A549 (cell line): Measurements from ENCODE around the gene ZBTB45. TPM values are rescaled to one million over a fixed set of nuclear protein-coding genes. Genes with fewer than 3 reads are reported as not detected.

Experiments used
- ATAC-seq, 2 experiments: fragments of 200-7000 bp in 1 of 2; fragments of >200 bp in 1 of 2; cut with Nextera tagmentation in 1 of 2; cut with Tn5 transposase in 1 of 2; 3 replicates each; pipeline versions ENCODE4 v1.8.0 to v1.9.1; 2018 to 2020; ENCODE audit warnings: mild to moderate bottlenecking in 1 of 2, moderate library complexity in 1 of 2
- CTCF ChIA-PET: fragments of 300-600 bp; sonication (Branson Sonifier 250); formaldehyde crosslinking; extraction: SDS; loops from one replicate; lab custom pipeline; 2021; ENCODE audit warnings: antibody characterized with exemption, inconsistent platforms; lab: Yijun Ruan, JAX
- POLR2A ChIA-PET: fragments of 350-600 bp; formaldehyde crosslinking; extraction: SDS; loops from one replicate; lab custom pipeline; 2021; ENCODE audit warnings: antibody characterized with exemption, inconsistent platforms; lab: Yijun Ruan, JAX
- DNase-seq, 2 experiments: peaks; one replicate each; pipeline versions ENCODE4 v3.0.0 to v3.0.0-alpha.2; 2011 to 2016; ENCODE audit warnings: low read depth in 1 of 2, low spot score in 1 of 2
- FAIRE-seq: peaks from 2 replicates; lab custom pipeline; 2011; peaks lifted over from hg19 to GRCh38; lab: Jason Lieb, UNC
- H3K27ac ChIP-seq, 2 experiments: fragments of >200 bp; sonication (Bioruptor Twin); formaldehyde crosslinking; 3 replicates each; pipeline ENCODE4 v1.5.1; 2016 to 2017
- H3K4me1 ChIP-seq: fragments of >200 bp; sonication (Bioruptor Twin); formaldehyde crosslinking; 3 replicates; pipeline ENCODE4 v1.6.1; 2016
- H3K4me2 ChIP-seq: fragments of >200 bp; sonication (Bioruptor Twin); formaldehyde crosslinking; 3 replicates; pipeline ENCODE4 v1.6.1; 2016
- H3K4me3 ChIP-seq: fragments of >200 bp; sonication (Bioruptor Twin); formaldehyde crosslinking; 3 replicates; pipeline ENCODE4 v1.5.1; 2016
- H3K9me3 ChIP-seq: fragments of >200 bp; sonication (Bioruptor Twin); formaldehyde crosslinking; 3 replicates; pipeline ENCODE4 v1.6.1; 2016
- EHF ChIP-seq: fragments of 250-450 bp; sonication (Bioruptor Pico); IDR thresholded peaks from 2 replicates; pipeline ENCODE4 v1.5.0; 2020; ENCODE audit warnings: mild to moderate bottlenecking
- HES2 ChIP-seq: fragments of >200 bp; sonication (Bioruptor Twin); formaldehyde crosslinking; IDR thresholded peaks from 2 replicates; pipeline ENCODE4 v1.6.1; 2016
- HOXB13 ChIP-seq: fragments of 250-450 bp; sonication (Bioruptor Pico); IDR thresholded peaks from 2 replicates; pipeline ENCODE4 v1.5.0; 2020; ENCODE audit warnings: low read depth, mild to moderate bottlenecking, moderate library complexity
- MAFK ChIP-seq: fragments of 450-650 bp; IDR thresholded peaks from 2 replicates; pipeline ENCODE4 v1.6.1; 2014; ENCODE audit not compliant: partially characterized antibody
- MAX ChIP-seq: IDR thresholded peaks from 2 replicates; pipeline ENCODE4 v1.6.1; 2012
- MYC ChIP-seq: IDR thresholded peaks from 2 replicates; pipeline ENCODE4 v1.6.1; 2012; ENCODE audit warnings: mild to moderate bottlenecking, inconsistent platforms, low read length, improper control_type of control experiment, borderline replicate concordance
- NPAS2 ChIP-seq: fragments of 250-450 bp; sonication (Bioruptor Pico); IDR thresholded peaks from 2 replicates; pipeline ENCODE4 v1.8.0; 2022; ENCODE audit warnings: mild to moderate bottlenecking, moderate library complexity, borderline replicate concordance
- PHF8 ChIP-seq: fragments of 200-600 bp; sonication (generic); IDR thresholded peaks from 2 replicates; pipeline ENCODE4 v1.6.1; 2016; ENCODE audit warnings: low read depth, mild to moderate bottlenecking, antibody characterized with exemption, moderate library complexity, borderline replicate concordance
- POLR2AphosphoS2 ChIP-seq: conservative IDR thresholded peaks from 2 replicates; pipeline ENCODE4 v1.6.1; 2012; ENCODE audit warnings: low read length, improper control_type of control experiment, inconsistent platforms
- RAD21 ChIP-seq, 2 experiments: fragments of >200 bp in 1 of 2; sonication (Bioruptor Twin) in 1 of 2; formaldehyde crosslinking in 1 of 2; IDR thresholded peaks in 1 of 2; conservative IDR thresholded peaks in 1 of 2; 2 replicates in 1 of 2; 3 replicates in 1 of 2; pipeline ENCODE4 v1.6.1; 2012 to 2018; ENCODE audit warnings: inconsistent platforms in 1 of 2
- RCOR1 ChIP-seq: fragments of 150-350 bp; IDR thresholded peaks from 2 replicates; pipeline ENCODE4 v1.6.1; 2014; ENCODE audit warnings: antibody characterized with exemption, low read length, low read depth
- SMC3 ChIP-seq: fragments of >200 bp; sonication (Bioruptor Twin); formaldehyde crosslinking; IDR thresholded peaks from 3 replicates; pipeline ENCODE4 v1.6.1; 2018; ENCODE audit warnings: inconsistent platforms
- SREBF2 ChIP-seq: fragments of 450-650 bp; IDR thresholded peaks from 2 replicates; pipeline ENCODE4 v1.6.1; 2014; ENCODE audit warnings: mild to moderate bottlenecking, moderate library complexity
- TP53 ChIP-seq: fragments of 250-450 bp; sonication (Bioruptor Pico); IDR thresholded peaks from 2 replicates; pipeline ENCODE4 v1.5.0; 2021; ENCODE audit warnings: mild to moderate bottlenecking, moderate library complexity
- ZNF302 ChIP-seq: fragments of 250-450 bp; sonication (Bioruptor Pico); IDR thresholded peaks from 2 replicates; pipeline ENCODE4 v1.9.0; 2021; ENCODE audit warnings: inconsistent platforms, mild to moderate bottlenecking, moderate library complexity
- WGBS: methylation state at CpG from one replicate; pipeline ENCODE4 v1.1.6; 2017; ENCODE audit errors: missing lambda C conversion rate; 5-methylcytosine and 5-hydroxymethylcytosine counted together
- polyA plus RNA-seq, 4 experiments: library from polyadenylated mRNA; depleted of rRNA in 3 of 4; stranded (reverse); fragments of >200 nt; fragmentation: RNase III in 1 of 4; extraction: RNeasy Plus Mini Kit Qiagen cat#74134 plus additional on column Dnase treatment in 1 of 4; gene quantifications; 2 replicates in 3 of 4; 3 replicates in 1 of 4; pipeline ENCODE4 v1.2.3, GENCODE V29; 2011 to 2017
- TF ChIP-seq, protein P1 (sequence below): fragments of 450-650 bp; IDR thresholded peaks from 2 replicates; pipeline ENCODE4 v1.6.1; 2014; ENCODE audit warnings: antibody characterized with exemption
- TF ChIP-seq, protein P2 (sequence below): fragments of 250-450 bp; sonication (Bioruptor Pico); IDR thresholded peaks from 2 replicates; pipeline ENCODE4 v1.5.0; 2021; ENCODE audit warnings: mild to moderate bottlenecking, moderate library complexity, borderline replicate concordance

Gene ZBTB45
- polyA plus RNA-seq, 2 of the 4 experiments (the other 2 are of a cell fraction): 6.4 to 13.4 TPM

DNA sequence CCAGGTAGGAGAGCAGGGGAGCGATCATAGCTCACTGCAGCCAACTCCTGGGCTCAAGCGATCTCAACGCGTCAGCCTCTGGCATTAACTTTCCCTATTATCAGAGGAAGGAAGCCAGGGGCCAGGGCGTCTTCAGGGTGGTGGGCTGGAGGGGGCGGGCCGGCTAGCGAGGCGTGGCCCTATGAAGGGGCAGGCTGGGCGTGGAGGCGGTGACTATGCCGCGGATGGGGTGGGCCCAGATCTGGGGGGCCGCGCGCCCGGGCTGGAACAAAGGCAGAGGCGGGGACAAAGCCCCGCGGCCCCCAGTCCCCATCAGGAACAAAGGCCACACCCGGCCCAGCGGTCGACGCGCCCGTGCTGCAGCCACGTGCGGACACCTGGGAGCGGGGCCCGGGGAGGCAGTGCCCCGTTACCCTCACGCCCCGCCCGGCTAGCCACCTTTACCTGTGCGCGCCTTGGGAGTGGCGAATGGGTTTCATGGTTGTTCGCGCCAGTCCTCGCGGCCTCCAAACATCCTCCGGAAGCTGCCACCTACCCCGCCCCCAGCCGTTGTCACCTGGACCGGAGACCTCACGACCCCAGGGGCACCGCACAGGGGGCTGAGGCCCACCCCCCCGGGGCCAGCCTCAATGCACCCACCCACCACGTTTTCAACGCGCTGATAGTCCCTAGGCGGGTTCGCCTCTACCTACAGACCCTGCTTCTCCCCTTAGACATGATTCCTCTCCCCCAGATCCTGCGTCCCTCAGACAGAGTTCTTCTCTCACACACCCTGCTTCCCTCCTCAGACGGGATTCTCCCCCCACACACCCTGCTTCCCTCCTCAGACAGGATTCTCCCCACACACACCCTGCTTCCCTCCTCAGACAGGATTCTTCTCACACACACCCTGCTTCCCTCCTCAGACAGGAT, 18.9 kb upstream of the ZBTB45 start:
- POLR2A ChIA-PET: interaction anchor here (1.0 kb wide), 1 partner anchor 20 kb away, joined by 3 read pairs; no protein-coding TSS in a partner anchor
- Histone ChIP-seq H3K9me3 (no peaks in the 10 kb centered on the region), H3K27ac (no peak overlapping the region), H3K4me1 (peaks cover 4% of the 10 kb centered on the region; the same call in 2 of the 3 replicates)
- CTCF ChIA-PET: interaction anchor here (0.7 to 1.6 kb wide), 2 partner anchors 14 to 19 kb away, joined by 3 to 10 read pairs; partner anchors contain the start of gene ZBTB45
- ATAC-seq (peak; percentile 35 to 39; a peak in 4 of 6 replicates), FAIRE-seq (no peak), DNase-seq (no peak)
- TF ChIP-seq EHF (CRISPR knock-in tag) (no peak), SMC3 (no peak), NPAS2 (CRISPR knock-in tag) (no peak), MAX (no peak), HOXB13 (CRISPR knock-in tag) (no peak), HES2 (no peak), PHF8 (no peak)
- TF ChIP-seq, protein P1, sequence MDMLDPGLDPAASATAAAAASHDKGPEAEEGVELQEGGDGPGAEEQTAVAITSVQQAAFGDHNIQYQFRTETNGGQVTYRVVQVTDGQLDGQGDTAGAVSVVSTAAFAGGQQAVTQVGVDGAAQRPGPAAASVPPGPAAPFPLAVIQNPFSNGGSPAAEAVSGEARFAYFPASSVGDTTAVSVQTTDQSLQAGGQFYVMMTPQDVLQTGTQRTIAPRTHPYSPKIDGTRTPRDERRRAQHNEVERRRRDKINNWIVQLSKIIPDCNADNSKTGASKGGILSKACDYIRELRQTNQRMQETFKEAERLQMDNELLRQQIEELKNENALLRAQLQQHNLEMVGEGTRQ: no peak
- TF ChIP-seq, protein P2, sequence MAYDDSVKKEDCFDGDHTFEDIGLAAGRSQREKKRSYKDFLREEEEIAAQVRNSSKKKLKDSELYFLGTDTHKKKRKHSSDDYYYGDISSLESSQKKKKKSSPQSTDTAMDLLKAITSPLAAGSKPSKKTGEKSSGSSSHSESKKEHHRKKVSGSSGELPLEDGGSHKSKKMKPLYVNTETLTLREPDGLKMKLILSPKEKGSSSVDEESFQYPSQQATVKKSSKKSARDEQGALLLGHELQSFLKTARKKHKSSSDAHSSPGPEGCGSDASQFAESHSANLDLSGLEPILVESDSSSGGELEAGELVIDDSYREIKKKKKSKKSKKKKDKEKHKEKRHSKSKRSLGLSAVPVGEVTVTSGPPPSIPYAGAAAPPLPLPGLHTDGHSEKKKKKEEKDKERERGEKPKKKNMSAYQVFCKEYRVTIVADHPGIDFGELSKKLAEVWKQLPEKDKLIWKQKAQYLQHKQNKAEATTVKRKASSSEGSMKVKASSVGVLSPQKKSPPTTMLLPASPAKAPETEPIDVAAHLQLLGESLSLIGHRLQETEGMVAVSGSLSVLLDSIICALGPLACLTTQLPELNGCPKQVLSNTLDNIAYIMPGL (CRISPR knock-in tag): no peak
- TF ChIP-seq, all 56 proteins: peak for 0
- 67% methylated on average over 53 of the region's 55 CpGs for WGBS
- Histone ChIP-seq H3K4me3 (no peak overlapping the region), H3K4me2 (no peak overlapping the region)

- ChIA-PET CTCF (interaction anchor here (0.6 to 5.5 kb wide), 3 partner anchors 18 to 41 kb away, joined by 4 to 70 read pairs (median 10); partner anchors contain the start of gene ZBTB45), POLR2A (no interaction called here)
- Histone ChIP-seq H3K4me2 (no peak overlapping the region), H3K4me3 (no peak overlapping the region), H3K4me1 (no peaks in the 10 kb centered on the region), H3K27ac (no peak overlapping the region), H3K9me3 (no peaks in the 10 kb centered on the region)
- ATAC-seq (peak; percentile 52 to 55), DNase-seq (no peak), FAIRE-seq (no peak)
- WGBS: 63% methylated on average over 7 of the region's 8 CpGs
- TF ChIP-seq SREBF2 (no peak), ZNF302 (CRISPR knock-in tag) (no peak)
Measured at GRCh38 chr19:58536852-58537798, 17.5 kb upstream of the ZBTB45 start.

GRCh38 chr19:58535857-58536256, 16.2 kb upstream of the ZBTB45 start:
- no peak overlapping the region for H3K27ac ChIP-seq
- TF ChIP-seq TP53 (no peak), RAD21 (conservative IDR thresholded peaks at IDR 0.05 in 1 of 2, IDR thresholded peaks at IDR 0.05 in 1 of 2) (no peak), RCOR1 (no peak), POLR2AphosphoS2 (no peak), ZNF302 (CRISPR knock-in tag) (no peak), MYC (no peak), MAFK (no peak)
- TF ChIP-seq, protein P1: no peak
- ChIA-PET CTCF (interaction anchor here (0.7 to 5.5 kb wide), 2 partner anchors 13 to 17 kb away, joined by 3 to 70 read pairs; partner anchors contain the start of gene ZBTB45), POLR2A (interaction anchor here (0.9 to 1.0 kb wide), 2 partner anchors 8 to 16 kb away, joined by 3 to 4 read pairs; partner anchors contain the start of genes TRIM28 and ZBTB45)
- 84% methylated on average over 3 of the region's 3 CpGs for WGBS
- H3K4me3 ChIP-seq: no peak overlapping the region
- FAIRE-seq (no peak), ATAC-seq (no peak), DNase-seq (no peak)
- H3K9me3 ChIP-seq: no peaks in the 10 kb centered on the region
- no peak overlapping the region for H3K4me2 ChIP-seq
- H3K4me1 ChIP-seq: no peaks in the 10 kb centered on the region
